Hepatocyte (in vitro differentiated cells): ENCODE results near the gene ODC1.

Experiments
- CTCF ChIP-seq: fragments of 200-600 bp; sonication (generic); IDR thresholded peaks from 2 replicates; pipeline ENCODE4 v1.5.1; 2016; ENCODE audit warnings: antibody characterized with exemption, mild to moderate bottlenecking; ENCODE audit not compliant: poor library complexity
- EZH2 ChIP-seq: fragments of 200-600 bp; sonication (generic); IDR thresholded peaks from 2 replicates; pipeline ENCODE4 v1.6.1; 2016; ENCODE audit warnings: antibody characterized with exemption, mild to moderate bottlenecking, borderline replicate concordance

- TF ChIP-seq CTCF (no peak), EZH2 (no peak)
Observed at GRCh38 chr2:10433264-10433946, 14.7 kb downstream of the ODC1 start.
